CD4-positive, alpha-beta T cell (primary cell): ENCODE data around the gene PTPRE. TPM values are rescaled to one million over a fixed set of nuclear protein-coding genes. Genes with fewer than 3 reads are reported as not detected.

ENCODE experiments used
- ATAC-seq: fragments of 200-7000 bp; cut with Tn5 transposase; one replicate; pipeline ENCODE4 v1.10.0; 2022; ENCODE audit warnings: mild to moderate bottlenecking; ENCODE audit not compliant: poor library complexity
- CTCF ChIA-PET: fragments of 350-600 bp; sonication (Branson Sonifier 250); formaldehyde crosslinking; loops from one replicate; lab custom pipeline; 2021; ENCODE audit warnings: antibody characterized with exemption, inconsistent platforms; lab: Charles Lee
- POLR2A ChIA-PET: fragments of 350-600 bp; sonication (Branson Sonifier 250); formaldehyde crosslinking; loops from one replicate; lab custom pipeline; 2021; ENCODE audit warnings: antibody characterized with exemption, inconsistent platforms; lab: Charles Lee
- DNase-seq, 14 experiments: peaks; one replicate each; pipeline ENCODE4 v3.0.0-alpha.2; 2013 to 2020; ENCODE audit warnings: mixed read lengths in 2 of 14
- H3K27ac ChIP-seq, 2 donors: one replicate each; pipeline versions ENCODE4 v1.5.1 to v1.7.0; 2013; ENCODE audit warnings: low read length in 2 of 2, low read depth in 1 of 2, mild to moderate bottlenecking in 1 of 2
- H3K27me3 ChIP-seq, 2 experiments: 1 replicate in 1 of 2; 2 replicates in 1 of 2; pipeline versions ENCODE4 v1.6.1 to v1.7.0; 2013; ENCODE audit warnings: low read length in 2 of 2, control low read depth in 1 of 2, mild to moderate bottlenecking in 1 of 2, moderate library complexity in 1 of 2; ENCODE audit not compliant: insufficient read depth in 2 of 2, control insufficient read depth in 1 of 2
- H3K36me3 ChIP-seq: one replicate; pipeline ENCODE4 v1.6.1; 2013; ENCODE audit warnings: low read length, control low read depth; ENCODE audit not compliant: insufficient read depth
- H3K4me1 ChIP-seq: one replicate; pipeline ENCODE4 v1.6.1; 2013; ENCODE audit warnings: low read length, control low read depth; ENCODE audit not compliant: insufficient read depth
- H3K4me3 ChIP-seq: one replicate; pipeline ENCODE4 v1.5.1; 2013; ENCODE audit warnings: mild to moderate bottlenecking, low read length, moderate library complexity
- H3K9me3 ChIP-seq, 2 experiments: 1 replicate in 1 of 2; 2 replicates in 1 of 2; pipeline versions ENCODE4 v1.6.1 to v1.7.0; 2013; ENCODE audit warnings: low read length in 2 of 2, mild to moderate bottlenecking in 2 of 2, control low read depth in 1 of 2, moderate library complexity in 1 of 2; ENCODE audit not compliant: control insufficient read depth in 1 of 2, insufficient read depth in 1 of 2
- H3K27ac Mint-ChIP-seq: one replicate; pipeline ENCODE4 v1.8.0; 2020; ENCODE audit warnings: mixed read lengths
- H3K27me3 Mint-ChIP-seq: one replicate; pipeline ENCODE4 v1.8.0; 2021; ENCODE audit warnings: mixed read lengths
- H3K36me3 Mint-ChIP-seq: one replicate; pipeline ENCODE4 v1.8.0; 2021; ENCODE audit warnings: low read depth, mixed read lengths
- H3K4me1 Mint-ChIP-seq: one replicate; pipeline ENCODE4 v1.8.0; 2021; ENCODE audit warnings: low read depth, mixed read lengths
- H3K4me3 Mint-ChIP-seq: one replicate; pipeline ENCODE4 v1.8.0; 2020; ENCODE audit warnings: mild to moderate bottlenecking, mixed read lengths
- H3K9me3 Mint-ChIP-seq: one replicate; pipeline ENCODE4 v1.8.0; 2020; ENCODE audit warnings: mixed read lengths
- CTCF ChIP-seq: fragments of 200-600 bp; IDR thresholded peaks from one replicate; pipeline ENCODE4 v1.8.0; 2022; ENCODE audit warnings: antibody characterized with exemption, mild to moderate bottlenecking
- intact Hi-C, 2 experiments: fragments of 100-400 bp; cut with DNase I in 1 of 2; cut with micrococcal nuclease in 1 of 2; formaldehyde crosslinking; loops; one replicate each; pipeline versions ENCODE4 v1.15.1 to v1.9.0; 2023 to 2025; cut with DNase I, micrococcal nuclease
- total RNA-seq, 174 experiments: library from RNA in 2 of 174; stranded (reverse) in 2 of 174; gene quantifications; one replicate each; pipeline ENCODE4 v1.2.3 and lab custom pipeline; 2021 to 2026

PTPRE gene
- total RNA-seq, 2 experiments from 2014 or later: 47.6 to 55.1 TPM

- Mint-ChIP-seq H3K27me3 (peaks cover 4% of the 10 kb centered on the region), H3K9me3 (no peaks in the 10 kb centered on the region), H3K4me3 (no peak overlapping the region), H3K36me3 (no peaks in the 10 kb centered on the region), H3K4me1 (no peaks in the 10 kb centered on the region), H3K27ac (no peak overlapping the region)
- Histone ChIP-seq H3K4me3 (no peak overlapping the region), H3K27ac (no peak overlapping the region), H3K9me3 (no peaks in the 10 kb centered on the region), H3K27me3 (no peaks in the 10 kb centered on the region), H3K4me1 (no peaks in the 10 kb centered on the region), H3K36me3 (no peaks in the 10 kb centered on the region)
- no peak for DNase-seq
- no peak for ATAC-seq
- ChIA-PET POLR2A (no interaction called here), CTCF (no interaction called here)
- intact Hi-C loops: no loop called here
- no peak for TF ChIP-seq CTCF
Observed at GRCh38 chr10:127890216-127890615, 16.7 kb upstream of the PTPRE start.

GRCh38 chr10:127890832-127891334 is 16.0 kb upstream of the PTPRE start:
- no peak overlapping the region for H3K27ac Mint-ChIP-seq
- no peaks in the 10 kb centered on the region for H3K36me3 Mint-ChIP-seq
- no peaks in the 10 kb centered on the region for H3K9me3 Mint-ChIP-seq
- peaks cover 4% of the 10 kb centered on the region for H3K27me3 Mint-ChIP-seq
- Histone ChIP-seq H3K36me3 (no peaks in the 10 kb centered on the region), H3K4me1 (no peaks in the 10 kb centered on the region), H3K27me3 (no peaks in the 10 kb centered on the region), H3K9me3 (no peaks in the 10 kb centered on the region), H3K4me3 (no peak overlapping the region), H3K27ac (no peak overlapping the region)
- ChIA-PET POLR2A (no interaction called here), CTCF (no interaction called here)
- H3K4me1 Mint-ChIP-seq: no peaks in the 10 kb centered on the region
- DNase-seq (no peak), ATAC-seq (no peak)
- intact Hi-C loops: no loop called here
- no peak overlapping the region for H3K4me3 Mint-ChIP-seq
- TF ChIP-seq CTCF: no peak

GRCh38 chr10:127892743-127893142 is 14.2 kb upstream of the PTPRE start, which contains the start of gene CLRN3:
Gene CLRN3, minus strand, starts transcription at chr10:127892941. Its CDS starts 157 bp downstream, at chr10:127892784.
- Mint-ChIP-seq H3K27me3 (peaks cover 4% of the 10 kb centered on the region), H3K4me3 (no peak within 1 kb of the TSS), H3K27ac (no peak within 1 kb of the TSS), H3K9me3 (no peaks in the 10 kb centered on the region), H3K36me3 (no peaks in the 10 kb centered on the region), H3K4me1 (no peaks in the 10 kb centered on the region)
- no peaks in the 10 kb centered on the region for H3K4me1 ChIP-seq
- DNase-seq: no peak
- H3K27ac ChIP-seq: no peak within 1 kb of the TSS
- no peak for TF ChIP-seq CTCF
- H3K9me3 ChIP-seq: no peaks in the 10 kb centered on the region
- POLR2A ChIA-PET: no interaction called here
- CTCF ChIA-PET: no interaction called here
- intact Hi-C loops: no loop called here
- H3K36me3 ChIP-seq: no peaks in the 10 kb centered on the region
- ATAC-seq: no peak
- H3K4me3 ChIP-seq: no peak within 1 kb of the TSS
- H3K27me3 ChIP-seq: no peaks in the 10 kb centered on the region
